Camera-type eye (tissue), 1 donor: ENCODE data around the gene CELF6. TPM values are rescaled to one million over a fixed set of nuclear protein-coding genes. Genes with fewer than 3 reads are reported as not detected.

Experiments
- total RNA-seq: library from RNA; depleted of rRNA; stranded (reverse); fragments of >200 nt; gene quantifications from one replicate; pipeline ENCODE4 v1.2.3, GENCODE V29; 2014

CELF6 gene
- total RNA-seq = 23.9 TPM

GRCh38 chr15:72319985-72320671, at the start of gene CELF6:
TSS of gene CELF6 (minus strand) at chr15:72320157. CDS start at chr15:72319874, 283 bp downstream.

GRCh38 chr15:72272213-72272996, 47.6 kb downstream of the CELF6 start, which contains the start of gene PARP6:
TSS of gene PARP6 (minus strand) at chr15:72272554. CDS start at chr15:72267477, 5,077 bp downstream.

Other genes with a start within 250 kb of the CELF6 start
- gene MYO9A, start 202.0 kb downstream of the CELF6 start, total RNA-seq = 120 TPM
- 4.8 TPM for gene SENP8, start 201.8 kb downstream of the CELF6 start, total RNA-seq
- 0.66 TPM for gene GRAMD2A, start 122.4 kb downstream of the CELF6 start, total RNA-seq
- 884 TPM for gene PKM, start 89.0 kb downstream of the CELF6 start, total RNA-seq
- 71.6 TPM for gene PARP6, start 47.6 kb downstream of the CELF6 start, total RNA-seq
- 81.9 TPM for gene HEXA, start 55.9 kb upstream of the CELF6 start, total RNA-seq
- gene TMEM202, start 78.1 kb upstream of the CELF6 start, total RNA-seq = not detected
- 80.1 TPM for gene ARIH1, start 154.2 kb upstream of the CELF6 start, total RNA-seq